Measurements from ENCODE around the gene KCNH2. TPM values are rescaled to one million over a fixed set of nuclear protein-coding genes. Genes with fewer than 3 reads are reported as not detected.

Gene KCNH2
- total RNA-seq, 1 donor from 2014 or later: 2.1 TPM

DNA sequence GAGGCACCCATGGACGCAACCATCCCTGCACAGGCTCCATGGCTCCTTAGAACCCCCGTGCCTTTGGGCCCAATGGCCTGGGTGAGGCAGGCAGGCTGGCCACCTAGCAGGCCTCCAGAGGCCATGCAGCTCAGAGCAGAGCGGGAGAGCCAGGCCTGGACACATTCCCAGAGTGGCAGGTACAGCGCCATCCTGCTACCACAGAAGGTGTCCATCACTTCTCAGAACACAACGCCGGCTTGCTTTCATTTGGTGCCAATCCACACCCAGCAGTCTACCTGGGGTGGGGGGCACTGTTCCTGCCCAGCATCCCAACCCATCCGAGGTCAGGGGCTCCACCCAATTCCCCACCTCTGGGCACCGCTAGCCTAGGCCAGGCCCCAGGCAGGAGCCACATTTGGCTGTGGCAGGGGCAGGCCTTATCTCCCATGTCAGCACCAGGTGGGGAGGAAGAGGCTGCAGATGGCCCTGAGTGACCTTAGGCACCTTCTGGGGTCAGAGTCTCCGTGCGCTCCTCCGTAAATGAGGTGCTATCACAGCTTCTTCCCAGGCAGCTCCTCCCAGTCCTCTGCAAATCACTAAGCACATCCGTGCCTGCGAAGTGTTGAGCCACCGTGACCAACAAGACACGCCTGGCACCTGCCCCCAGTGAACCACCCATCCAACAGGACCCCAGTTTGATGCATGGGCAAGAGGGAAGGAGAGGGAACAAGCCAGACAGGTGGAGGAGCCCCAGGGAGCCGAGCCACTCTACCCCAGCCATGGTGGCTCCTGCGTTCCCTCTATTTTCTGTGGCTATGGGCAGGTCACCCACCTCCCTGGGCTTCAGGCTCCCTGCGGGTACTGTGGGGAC lies 14.2 kb downstream of the KCNH2 start:
- H3K27me3 ChIP-seq (ENCODE audit: control insufficient read depth, insufficient read depth, low read length): peaks cover 58% of the 10 kb centered on the region
- no peak for DNase-seq (ENCODE audit: low read depth)
- no peaks in the 10 kb centered on the region for H3K36me3 ChIP-seq (ENCODE audit: control insufficient read depth, insufficient read depth, low read length)
- TF ChIP-seq, protein P1, sequence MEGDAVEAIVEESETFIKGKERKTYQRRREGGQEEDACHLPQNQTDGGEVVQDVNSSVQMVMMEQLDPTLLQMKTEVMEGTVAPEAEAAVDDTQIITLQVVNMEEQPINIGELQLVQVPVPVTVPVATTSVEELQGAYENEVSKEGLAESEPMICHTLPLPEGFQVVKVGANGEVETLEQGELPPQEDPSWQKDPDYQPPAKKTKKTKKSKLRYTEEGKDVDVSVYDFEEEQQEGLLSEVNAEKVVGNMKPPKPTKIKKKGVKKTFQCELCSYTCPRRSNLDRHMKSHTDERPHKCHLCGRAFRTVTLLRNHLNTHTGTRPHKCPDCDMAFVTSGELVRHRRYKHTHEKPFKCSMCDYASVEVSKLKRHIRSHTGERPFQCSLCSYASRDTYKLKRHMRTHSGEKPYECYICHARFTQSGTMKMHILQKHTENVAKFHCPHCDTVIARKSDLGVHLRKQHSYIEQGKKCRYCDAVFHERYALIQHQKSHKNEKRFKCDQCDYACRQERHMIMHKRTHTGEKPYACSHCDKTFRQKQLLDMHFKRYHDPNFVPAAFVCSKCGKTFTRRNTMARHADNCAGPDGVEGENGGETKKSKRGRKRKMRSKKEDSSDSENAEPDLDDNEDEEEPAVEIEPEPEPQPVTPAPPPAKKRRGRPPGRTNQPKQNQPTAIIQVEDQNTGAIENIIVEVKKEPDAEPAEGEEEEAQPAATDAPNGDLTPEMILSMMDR (IDR thresholded peaks at IDR 0.05; ENCODE audit: insufficient read depth, low read length, poor library complexity, severe bottlenecking): no peak
- no peak overlapping the region for H3K4me3 ChIP-seq (ENCODE audit: low read depth, low read length)

DNA sequence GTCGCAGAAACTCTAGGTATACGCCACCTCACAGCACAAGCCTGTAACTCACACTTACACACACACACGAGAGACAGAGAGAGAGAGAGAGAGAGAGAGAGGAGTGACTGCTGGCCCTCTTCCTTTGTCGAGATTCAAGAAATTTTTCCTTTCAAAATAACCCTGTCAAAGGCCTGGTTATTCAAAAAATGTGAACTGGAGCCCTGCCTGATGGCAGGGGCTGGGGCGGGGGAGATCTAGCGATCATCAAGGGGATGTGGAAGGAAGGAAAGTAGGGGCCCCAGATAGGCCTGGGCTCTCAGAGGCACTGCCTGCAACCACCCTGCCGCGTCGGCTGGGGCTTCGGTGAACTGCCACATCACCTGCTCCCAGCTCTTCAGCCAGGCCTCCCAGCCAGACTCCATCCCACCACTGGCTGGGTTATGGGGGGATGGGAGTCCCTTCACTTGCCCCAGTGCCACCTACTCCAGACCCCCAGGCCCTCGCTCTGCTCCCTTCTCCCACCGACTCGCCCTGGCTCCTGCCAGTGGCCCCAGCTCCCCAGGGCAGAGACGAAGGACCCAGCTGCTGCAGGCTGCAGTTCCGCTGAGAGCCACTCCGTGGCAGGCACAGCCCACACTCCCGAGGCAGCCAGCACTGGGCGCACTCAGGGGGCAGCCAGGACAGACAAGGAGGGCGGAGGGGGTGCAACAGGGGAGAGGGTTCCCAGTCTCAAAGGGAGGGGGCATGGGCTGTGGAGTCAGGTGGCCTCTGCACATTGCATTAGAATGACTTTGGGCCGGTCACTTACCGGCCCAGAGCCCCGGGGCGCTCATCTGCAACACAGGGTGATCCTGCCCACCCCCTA lies 15.3 kb downstream of the KCNH2 start:
- H3K4me3 ChIP-seq (ENCODE audit: low read depth, low read length): no peak overlapping the region
- TF ChIP-seq, protein P1 (IDR thresholded peaks at IDR 0.05; ENCODE audit: insufficient read depth, low read length, poor library complexity, severe bottlenecking): peak; percentile 95
- H3K27me3 ChIP-seq (ENCODE audit: control insufficient read depth, insufficient read depth, low read length): peaks cover 50% of the 10 kb centered on the region
- H3K36me3 ChIP-seq (ENCODE audit: control insufficient read depth, insufficient read depth, low read length): no peaks in the 10 kb centered on the region
- no peak for DNase-seq (ENCODE audit: low read depth)

DNA sequence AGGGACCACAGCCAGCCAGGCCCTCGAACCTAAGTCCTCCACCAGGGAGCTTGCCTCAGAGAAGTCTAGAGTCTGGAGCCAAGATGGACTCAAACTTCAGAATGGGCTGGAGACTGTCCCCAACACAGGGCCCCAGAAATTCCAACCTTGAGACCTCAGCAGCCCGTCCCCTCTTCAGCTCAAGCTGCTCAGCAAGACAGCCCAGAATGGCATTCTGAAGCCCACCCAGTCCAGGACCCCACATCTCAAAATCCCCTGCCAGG lies 15.9 kb downstream of the KCNH2 start:
- H3K4me3 ChIP-seq (ENCODE audit: low read depth, low read length): no peak overlapping the region
- TF ChIP-seq, protein P1 (IDR thresholded peaks at IDR 0.05; ENCODE audit: insufficient read depth, low read length, poor library complexity, severe bottlenecking): no peak
- no peak for DNase-seq (ENCODE audit: low read depth)
- peaks cover 55% of the 10 kb centered on the region for H3K27me3 ChIP-seq (ENCODE audit: control insufficient read depth, insufficient read depth, low read length)
- no peaks in the 10 kb centered on the region for H3K36me3 ChIP-seq (ENCODE audit: control insufficient read depth, insufficient read depth, low read length)

DNA sequence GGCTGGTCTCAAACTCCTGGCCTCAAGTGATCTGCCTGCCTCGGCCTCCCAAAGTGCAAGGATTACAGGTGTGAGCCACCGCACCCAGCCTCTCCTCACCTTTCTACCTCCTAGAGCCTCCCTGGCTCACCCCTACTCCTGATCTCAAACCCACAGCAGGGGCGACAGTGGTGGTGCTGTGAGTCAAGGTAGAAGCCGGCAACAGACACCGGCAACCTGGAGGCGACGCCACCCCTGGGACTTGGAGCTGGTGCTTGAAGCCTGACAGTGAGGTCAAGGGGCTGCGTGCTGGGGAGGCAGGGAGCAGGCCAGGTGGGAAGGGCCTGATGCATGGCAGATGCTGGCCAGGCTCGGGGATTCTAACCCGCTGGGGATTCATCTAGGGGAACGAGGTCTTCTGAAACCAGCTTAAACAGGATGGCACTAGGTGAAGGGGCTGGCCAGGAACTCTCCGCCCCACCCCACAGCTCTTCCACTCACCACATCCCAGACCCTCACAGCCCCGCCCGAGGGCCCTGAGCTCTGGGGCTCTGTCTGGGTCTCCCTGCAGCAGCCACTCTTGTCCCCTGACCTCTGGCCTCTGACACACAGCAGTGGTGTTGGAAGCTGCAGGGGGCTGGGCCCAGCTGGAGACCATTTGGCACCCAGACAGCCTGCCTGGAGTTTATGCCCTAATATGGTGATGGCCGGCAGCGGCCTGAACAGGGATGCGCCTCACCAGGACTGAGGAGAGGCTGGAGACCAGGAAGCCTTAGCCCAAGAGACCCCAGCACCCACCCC lies 16.4 kb downstream of the KCNH2 start:
- TF ChIP-seq, protein P1 (IDR thresholded peaks at IDR 0.05; ENCODE audit: insufficient read depth, low read length, poor library complexity, severe bottlenecking): no peak
- peaks cover 59% of the 10 kb centered on the region for H3K27me3 ChIP-seq (ENCODE audit: control insufficient read depth, insufficient read depth, low read length)
- DNase-seq (ENCODE audit: low read depth): no peak
- H3K4me3 ChIP-seq (ENCODE audit: low read depth, low read length): no peak overlapping the region
- H3K36me3 ChIP-seq (ENCODE audit: control insufficient read depth, insufficient read depth, low read length): no peaks in the 10 kb centered on the region

DNA sequence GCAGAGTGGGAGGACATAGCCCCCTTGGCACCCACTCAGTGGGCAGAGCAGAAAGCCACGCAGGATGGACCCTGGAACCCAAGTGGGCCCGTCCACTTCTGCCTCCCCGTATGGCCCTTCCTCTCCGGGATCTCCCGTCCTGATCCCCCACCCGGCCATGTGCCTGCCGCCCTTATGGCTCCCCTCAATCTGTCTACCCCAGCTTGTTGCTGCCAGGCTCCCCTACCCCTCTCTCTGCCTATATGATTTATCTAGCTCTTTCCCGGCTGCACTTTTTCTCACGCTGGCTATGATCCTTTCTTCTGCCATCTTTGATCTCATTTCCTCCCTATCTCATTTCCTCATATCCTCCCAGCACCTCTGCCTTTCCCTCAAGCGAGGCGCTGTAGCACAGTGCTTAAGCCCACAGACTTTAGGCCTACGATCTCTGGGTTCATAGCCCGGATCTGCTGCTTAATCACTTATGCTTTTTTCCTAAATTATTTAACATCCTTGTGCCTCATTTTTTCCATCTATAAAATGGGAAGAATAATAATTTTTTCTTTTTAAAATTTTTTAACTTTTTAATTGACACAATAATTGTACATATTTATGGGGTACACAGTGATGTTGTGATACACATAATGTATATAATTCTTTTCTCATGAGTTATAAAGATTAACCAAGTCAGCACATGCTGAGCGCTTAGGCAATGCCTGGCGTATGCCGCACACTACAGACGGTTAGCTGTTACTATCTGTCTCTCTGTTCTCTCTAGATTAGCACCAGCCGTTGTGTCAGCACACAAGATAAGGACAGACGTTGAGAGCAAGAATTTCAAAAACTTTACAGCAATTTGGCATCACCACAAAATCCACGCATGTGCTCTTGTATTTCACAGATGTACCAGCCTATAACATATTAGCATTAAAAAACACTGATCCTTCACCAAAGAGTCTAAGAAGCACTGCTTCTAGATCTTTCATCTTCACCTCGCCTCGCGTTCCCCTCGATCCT lies 18.1 kb downstream of the KCNH2 start:
- TF ChIP-seq, protein P1 (IDR thresholded peaks at IDR 0.05; ENCODE audit: insufficient read depth, low read length, poor library complexity, severe bottlenecking): no peak
- DNase-seq (ENCODE audit: low read depth): no peak
- Histone ChIP-seq H3K4me3 (ENCODE audit: low read depth, low read length) (no peak overlapping the region), H3K27me3 (ENCODE audit: control insufficient read depth, insufficient read depth, low read length) (peaks cover 63% of the 10 kb centered on the region), H3K36me3 (ENCODE audit: control insufficient read depth, insufficient read depth, low read length) (no peaks in the 10 kb centered on the region)

All from kidney epithelial cell (primary cell).